HG03558 (cell line): ENCODE results near the gene KIR3DL3.
"Not testable (repeated sequence)": the region's sequence is repeated elsewhere in the genome, so short reads cannot be mapped to it uniquely, and the experiment has no call there.

Source experiments
- ATAC-seq: cut with Tn5 transposase; IDR thresholded peaks from one replicate; pipeline ENCODE4 v1.9.1; 2021; ENCODE audit warnings: moderate number of reproducible peaks; ENCODE audit not compliant: unreplicated experiment; ENCODE audit errors: extremely low read depth

KIR3DL3 gene

DNA sequence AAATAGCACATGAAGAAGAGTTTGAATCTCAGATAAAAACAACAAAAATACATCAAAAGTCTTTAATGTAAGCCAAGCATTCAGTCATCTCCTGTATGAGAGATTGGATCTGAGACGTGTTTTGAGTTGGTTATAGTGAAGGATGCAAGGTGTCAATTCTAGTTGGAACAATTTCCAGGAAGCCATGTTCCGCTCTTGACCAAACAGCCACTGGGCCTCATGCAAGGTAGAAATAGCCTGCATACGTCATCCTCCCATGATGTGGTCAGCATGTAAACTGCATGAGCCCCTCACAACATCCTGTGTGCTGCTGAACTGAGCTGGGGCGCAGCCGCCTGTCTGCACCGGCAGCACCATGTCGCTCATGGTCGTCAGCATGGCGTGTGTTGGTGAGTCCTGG, at the start of gene KIR3DL3:
Gene KIR3DL3 (plus strand): TSS at position 301 of the 400 bp plus-strand sequence. CDS start 55 bp downstream, at position 356.
- no peak for ATAC-seq

DNA sequence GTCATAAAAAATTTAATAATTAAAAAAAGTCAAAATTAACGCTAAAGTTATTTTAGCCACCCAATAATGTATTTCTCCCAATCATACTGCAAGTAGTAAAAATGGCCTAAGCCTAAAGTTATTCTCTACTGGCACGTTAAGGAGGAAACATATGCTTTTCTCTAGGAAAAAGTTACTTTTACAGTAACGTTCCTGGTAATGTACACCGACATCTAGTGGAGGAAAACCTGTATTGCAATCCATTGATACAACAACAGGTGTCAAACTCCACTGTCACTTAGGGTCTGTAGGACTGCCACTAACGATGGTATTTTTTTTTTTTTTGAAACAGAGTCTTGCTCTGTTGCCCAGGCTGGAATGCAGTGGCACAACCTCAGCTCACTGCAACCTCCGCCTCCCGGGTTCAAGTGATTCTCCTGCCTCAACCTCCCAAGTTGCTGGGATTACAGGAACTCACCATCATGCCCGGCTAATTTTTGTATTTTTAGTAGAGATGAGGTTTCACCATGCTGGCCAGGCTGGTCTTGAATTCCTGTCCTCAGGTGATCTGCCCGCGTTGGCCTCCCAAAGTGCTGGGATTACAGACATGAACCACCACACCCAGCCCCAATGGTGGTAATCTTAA, 47.9 kb upstream of the KIR3DL3 start:
- ATAC-seq = not testable (repeated sequence)

DNA sequence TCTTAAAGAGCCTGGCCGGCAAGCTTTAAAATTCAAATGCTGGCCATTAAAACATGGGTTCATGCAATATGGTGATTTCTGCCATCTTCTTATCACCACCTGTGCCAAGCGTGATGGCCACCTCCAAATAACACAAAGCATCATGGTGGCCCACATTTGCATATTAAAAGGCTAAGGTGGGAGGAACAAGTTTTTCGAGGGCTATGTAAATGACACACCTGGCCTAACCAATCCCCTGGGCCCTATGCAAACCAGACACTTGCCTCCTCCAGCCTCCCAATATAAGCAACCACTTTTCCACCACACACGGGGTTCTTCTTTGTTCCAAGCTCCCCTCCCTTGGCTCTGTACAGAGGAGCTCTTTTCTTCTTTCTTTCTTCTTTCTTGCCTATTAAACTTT, 47.0 kb upstream of the KIR3DL3 start:
- no peak for ATAC-seq

DNA sequence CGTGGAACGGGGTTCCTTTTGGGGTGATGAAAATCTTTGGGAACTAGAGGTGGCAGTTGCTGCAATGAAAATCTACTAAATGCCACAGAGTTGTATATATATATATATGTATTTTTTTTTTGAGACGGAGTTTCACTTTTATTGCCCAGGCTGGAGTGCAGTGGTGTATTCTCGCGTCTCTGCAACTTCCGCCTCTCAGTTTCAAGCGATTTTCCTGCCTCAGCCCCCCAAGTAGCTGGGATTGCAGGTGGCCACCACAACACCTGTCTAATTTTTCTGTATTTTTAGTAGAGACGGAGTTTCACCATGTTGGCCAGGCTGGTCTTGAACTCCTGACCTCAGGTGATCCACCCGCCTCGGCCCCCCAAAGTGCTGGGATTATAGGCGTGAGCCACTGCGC, 42.6 kb upstream of the KIR3DL3 start:
- not testable (repeated sequence) for ATAC-seq

DNA sequence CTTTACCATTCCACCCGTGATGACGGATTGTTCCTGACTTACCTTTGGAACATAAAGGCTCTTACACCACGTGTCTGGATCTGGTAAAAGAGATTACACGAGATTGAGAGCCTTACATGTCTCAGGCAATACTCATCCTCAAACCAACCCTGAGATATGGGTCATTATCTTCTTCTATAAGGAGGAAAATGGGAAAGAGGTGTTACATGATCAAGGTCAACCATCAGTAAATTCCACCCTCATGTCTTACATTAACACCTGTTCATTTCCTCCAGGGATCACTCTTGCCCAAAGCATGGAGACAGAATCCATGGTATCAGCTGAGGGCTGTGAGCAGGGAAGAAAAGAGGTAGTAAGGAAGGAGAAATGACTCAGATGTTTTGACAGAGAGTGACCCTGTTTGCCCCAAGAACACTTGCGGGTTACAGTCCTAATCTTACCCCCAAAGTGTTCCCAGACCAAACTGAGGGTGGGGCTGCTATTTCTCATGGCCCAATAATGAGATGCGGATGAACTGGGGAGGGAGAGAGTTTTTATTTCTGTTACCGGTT, 41.9 kb upstream of the KIR3DL3 start:
- no peak for ATAC-seq

DNA sequence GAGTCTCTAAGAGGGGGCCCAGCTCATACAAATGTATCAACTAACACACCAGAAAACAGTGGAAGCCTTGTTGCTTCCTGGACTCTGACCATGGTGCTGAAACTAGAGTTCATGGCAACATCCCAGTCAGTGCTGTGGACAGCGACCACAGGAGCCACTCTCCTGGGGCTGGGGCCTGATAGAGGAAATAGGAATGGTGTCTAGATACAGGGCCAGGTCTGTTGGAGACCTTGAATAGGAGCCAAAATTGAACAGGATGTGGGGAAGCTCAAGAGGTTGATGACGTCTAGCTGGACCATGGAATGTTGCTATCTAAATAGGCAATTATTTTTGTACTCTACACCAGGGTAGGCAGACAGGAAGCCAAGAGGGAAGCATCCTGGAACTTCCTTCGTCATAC, 39.7 kb upstream of the KIR3DL3 start:
- ATAC-seq = no peak

DNA sequence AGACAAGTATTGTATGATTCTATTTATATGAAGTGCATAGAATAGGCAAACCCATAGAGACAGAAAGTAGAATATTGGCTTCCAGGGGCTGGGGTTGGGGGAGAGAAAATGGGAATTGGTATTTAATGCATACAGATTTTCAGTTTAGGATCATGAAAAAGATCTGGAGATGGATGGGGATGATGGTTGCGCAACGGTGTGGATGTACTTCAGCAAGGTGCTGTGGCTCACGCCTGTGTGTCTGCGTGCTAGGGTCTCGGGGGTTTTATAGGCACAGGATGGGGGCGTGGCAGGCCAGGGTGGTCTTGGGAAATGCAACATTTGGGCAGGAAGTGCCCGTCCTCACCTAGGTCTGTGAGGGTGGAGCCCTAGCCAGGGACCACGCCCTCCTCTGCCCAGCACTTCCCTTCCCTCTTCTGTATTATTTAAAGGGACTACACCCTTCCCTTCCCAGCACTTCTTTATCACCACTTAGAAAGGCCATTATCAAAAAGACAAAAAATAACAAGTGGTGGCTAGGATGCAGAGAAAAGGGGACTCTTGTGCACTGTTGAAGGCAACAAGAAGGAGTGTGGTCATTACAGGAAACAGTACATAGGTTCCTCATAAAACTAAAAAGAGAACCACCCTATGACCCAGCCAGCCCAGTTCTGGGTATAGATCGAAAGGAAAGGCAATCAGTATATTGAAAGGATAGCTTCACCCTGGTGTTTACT, 32.5 kb upstream of the KIR3DL3 start:
- no peak for ATAC-seq

DNA sequence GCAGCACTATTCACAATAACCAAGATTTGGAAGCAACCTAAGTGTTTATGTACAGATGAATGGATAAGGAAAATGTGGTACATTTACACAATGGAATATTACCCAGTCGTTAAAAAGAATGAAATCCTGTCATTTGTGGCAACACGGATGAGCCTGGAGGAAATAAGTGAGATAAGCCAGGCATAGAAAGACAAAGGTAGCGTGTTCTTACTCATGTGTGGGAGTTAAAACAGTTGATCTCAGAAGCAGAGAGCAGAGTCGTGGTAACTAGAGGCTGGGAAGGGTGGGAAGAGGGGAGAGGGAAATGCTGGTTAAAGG, 32.0 kb upstream of the KIR3DL3 start:
- ATAC-seq = no peak

DNA sequence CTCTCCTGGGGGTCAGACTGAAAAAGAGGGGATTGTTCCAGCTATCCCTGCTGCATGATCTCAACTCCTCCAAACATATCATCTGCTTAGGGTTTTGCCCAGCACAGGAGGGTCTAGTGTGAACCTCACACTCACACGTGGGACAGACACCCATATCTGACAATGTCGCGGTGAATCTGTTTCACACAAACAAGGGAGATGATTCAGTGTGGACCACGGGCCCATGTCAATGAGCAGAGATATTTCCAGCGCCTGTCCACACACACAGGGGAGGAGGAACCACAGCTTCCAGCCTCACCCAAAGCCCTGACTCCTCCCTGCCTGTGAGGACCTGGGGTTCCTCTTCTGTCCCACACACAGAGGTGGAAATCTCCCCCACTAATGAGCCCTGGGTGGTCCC, 29.6 kb upstream of the KIR3DL3 start:
- no peak for ATAC-seq

DNA sequence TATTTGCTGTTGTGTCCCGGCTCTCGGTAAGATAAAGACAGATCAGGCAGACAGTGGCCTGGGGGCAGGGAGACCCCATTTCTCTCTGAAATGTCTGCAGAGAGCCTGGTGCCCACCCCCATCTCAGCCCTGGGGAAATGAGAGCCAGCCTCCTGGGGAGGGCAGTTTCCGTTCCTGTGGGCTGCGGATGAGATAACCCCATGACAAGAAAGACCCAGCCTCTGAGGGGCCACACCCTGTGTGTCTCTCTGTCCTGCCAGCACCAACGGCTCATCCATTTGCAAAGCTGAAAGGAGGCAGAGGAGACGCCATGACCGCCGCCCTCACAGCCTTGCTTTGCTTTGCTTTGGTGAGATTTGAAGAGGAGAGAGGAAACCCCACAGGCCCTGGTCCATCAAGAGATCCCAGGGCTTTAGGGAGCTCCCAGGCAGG, 28.1 kb upstream of the KIR3DL3 start:
- ATAC-seq = no peak

DNA sequence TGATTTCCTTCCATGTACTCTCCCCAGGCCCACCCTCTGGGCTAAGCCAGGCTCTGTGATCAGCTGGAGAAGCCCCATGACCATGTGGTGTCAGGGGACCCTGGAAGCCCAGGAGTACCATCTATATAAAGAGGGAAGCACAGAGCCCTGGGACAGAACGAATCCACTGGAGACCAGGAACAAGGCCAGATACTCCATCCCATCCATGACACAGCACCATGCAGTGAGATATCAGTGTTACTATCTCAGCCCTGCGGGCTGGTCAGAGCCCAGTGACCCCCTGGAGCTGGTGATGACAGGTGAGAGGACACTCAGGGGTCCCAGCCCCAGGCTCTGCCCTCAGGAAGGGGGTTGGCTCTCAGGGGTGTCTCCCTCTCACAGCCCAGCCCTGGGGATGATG, 27.5 kb upstream of the KIR3DL3 start:
- ATAC-seq = no peak

DNA sequence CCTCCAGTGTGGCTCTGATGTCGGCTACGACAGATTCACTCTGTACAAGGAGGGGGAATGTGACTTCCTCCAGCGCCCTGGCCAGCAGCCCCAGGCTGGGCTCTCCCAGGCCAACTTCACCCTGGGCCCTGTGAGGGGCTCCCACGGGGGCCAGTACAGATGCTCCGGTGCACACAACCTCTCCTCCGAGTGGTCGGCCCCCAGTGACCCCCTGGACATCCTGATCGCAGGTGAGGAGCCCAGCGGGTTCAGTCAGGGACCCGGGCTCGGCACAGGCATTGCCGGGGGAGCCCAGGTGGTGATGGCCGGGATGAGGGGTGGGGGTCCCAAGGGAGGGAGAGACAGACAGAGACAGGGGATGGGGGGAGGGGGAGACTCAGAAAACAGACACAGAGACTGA, 26.5 kb upstream of the KIR3DL3 start:
- ATAC-seq = not testable (repeated sequence)

DNA sequence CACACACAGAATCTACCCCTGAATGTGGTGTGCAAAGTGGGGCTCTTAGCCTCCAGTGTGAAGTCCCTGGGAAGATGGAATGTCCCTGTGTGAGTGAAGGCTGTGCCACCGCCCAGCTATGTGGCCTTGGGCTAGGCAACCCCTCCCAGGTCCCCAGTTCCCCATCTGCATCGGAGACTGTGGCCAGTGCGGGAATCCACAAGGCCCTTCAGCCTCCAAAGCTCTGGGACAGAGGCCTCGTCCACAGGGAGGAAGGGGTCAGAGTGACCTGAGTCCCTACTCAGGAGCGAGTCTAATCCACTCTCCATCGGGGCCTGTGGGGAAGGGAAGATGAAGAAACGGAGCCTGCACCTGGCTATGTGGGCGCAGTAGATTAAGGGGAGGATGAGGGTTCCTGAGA, 19.3 kb upstream of the KIR3DL3 start:
- ATAC-seq = no peak

DNA sequence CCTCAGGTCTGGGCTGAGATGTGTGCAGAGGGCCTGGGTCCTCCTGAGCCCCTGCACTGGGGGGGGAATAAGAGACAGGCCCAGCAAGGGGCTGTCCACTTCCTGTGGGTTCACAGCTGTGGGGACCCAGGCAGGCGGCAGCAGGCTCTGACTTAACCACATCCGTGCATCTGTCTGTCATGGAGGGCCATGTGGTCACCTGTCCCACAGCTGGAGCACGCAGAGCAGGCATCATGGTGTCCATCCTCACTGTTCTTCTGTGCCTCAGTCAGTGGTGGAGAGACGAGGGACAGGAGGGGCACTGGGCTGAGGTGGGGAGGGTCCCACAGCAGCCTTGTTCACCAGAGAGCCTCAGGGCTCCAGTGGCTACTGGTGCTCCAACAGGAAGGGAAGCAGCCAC, 16.3 kb upstream of the KIR3DL3 start:
- ATAC-seq = no peak

DNA sequence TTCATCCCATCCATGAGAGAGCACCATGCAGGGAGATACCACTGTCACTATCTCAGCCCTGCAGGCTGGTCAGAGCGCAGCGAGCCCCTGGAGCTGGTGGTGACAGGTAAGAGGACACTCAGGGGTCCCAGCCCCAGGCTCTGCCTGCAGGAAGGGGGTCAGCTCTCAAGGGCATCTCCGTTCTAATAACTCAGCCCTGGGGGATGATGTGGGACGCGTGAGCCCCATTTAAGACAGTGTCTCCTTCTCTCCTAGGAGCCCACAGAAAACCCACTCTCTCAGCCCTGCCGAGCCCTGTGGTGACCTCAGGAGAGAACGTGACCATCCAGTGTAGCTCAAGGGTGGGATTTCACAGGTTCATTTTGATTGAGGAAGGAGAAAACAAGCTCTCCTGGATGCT, 15.5 kb upstream of the KIR3DL3 start:
- ATAC-seq = no peak

DNA sequence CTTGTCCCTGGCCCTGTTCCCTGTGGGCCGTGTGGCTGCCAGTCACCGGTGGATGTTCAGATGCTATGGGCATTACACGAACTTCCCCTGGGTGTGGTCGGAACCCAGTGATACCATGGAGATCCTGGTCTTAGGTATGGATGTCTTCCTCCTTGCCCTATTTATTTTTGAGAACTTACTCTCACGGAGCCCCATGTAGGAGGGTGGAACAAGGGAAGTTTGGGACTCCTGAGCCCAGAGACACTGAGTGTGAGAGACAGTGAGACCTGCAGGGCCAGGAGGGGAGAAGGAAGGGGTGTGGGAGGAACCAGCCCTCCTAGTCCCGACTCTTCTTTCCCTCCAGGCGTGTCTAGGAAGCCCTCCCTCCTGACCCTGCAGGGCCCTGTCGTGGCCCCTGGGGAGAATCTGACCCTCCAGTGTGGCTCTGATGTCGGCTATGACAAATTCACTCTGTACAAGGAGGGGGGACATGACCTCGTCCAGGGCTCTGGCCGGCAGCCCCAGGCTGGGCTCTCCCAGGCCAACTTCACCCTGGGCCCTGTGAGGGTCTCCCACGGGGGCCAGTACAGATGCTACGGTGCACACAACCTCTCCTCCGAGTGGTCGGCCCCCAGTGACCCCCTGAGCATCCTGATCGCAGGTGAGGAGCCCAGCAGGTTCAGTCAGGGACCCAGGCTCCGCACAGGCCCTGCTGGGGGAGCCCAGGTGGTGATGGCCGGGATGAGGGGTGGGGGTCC, 14.9 kb upstream of the KIR3DL3 start:
- no peak for ATAC-seq

DNA sequence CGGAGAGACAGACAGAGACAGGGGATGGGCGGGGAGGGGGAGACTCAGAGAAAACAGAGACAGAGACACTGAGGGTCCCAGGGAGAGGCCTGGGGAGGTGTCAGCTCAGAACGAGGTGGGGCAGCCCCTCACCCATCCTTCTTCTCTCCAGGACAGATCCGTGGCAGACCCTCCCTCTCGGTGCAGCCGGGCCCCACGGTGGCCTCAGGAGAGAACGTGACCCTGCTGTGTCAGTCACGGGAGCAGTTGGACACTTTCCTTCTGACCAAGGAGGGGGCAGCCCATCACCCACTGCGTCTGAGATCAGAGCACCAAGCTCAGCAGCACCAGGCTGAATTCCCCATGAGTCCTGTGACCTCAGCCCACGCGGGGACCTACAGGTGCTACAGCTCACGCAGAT, 14.3 kb upstream of the KIR3DL3 start:
- not testable (repeated sequence) for ATAC-seq

DNA sequence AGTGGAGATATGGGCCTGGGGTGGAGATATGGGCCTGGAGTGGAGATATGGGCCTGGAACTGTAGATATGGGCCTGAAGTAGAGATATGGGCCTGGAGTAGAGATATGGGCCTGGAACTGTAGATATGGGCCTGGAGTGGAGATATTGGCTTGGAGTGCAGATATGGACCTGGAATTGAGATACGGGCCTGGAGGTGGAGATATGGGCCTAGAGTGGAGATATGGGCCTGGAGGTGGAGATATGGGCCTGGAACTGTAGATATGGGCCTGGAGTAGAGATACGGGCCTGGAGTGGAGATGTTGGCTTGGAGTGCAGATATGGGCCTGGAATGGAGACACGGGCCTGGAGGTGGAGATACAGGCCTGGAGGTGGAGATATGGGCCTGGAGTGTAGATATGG, 402 bp downstream of the KIR3DL3 start:
- ATAC-seq = no peak

DNA sequence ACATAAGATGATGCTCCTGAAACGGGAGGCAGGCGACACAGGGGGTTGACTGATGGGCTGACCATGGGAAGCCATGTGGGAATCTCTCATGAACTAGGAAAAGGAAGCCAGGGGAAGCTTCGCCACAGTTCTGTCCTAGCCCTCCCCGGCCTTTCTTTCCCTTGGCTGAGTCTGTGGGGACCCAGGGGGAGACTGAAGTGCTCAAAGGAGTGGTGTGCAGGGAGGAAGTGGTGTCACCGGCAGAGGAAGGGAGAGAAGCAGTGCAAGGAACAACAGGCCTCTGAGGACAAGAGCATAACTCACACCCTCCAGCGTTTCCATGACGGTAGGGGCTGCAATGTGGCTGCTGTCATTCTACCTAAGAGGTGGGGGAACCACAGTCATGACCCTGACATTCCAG, 1.1 kb downstream of the KIR3DL3 start:
- ATAC-seq = no peak

DNA sequence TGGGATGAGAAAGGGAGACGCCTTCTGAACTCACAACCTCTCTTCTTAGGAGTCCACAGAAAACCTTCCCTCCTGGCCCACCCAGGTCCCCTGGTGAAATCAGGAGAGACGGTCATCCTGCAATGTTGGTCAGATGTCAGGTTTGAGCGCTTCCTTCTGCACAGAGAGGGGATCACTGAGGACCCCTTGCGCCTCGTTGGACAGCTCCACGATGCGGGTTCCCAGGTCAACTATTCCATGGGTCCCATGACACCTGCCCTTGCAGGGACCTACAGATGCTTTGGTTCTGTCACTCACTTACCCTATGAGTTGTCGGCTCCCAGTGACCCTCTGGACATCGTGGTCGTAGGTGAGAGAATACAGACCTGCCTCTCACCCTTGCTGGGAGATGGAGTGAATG, 3.3 kb downstream of the KIR3DL3 start:
- ATAC-seq = no peak

DNA sequence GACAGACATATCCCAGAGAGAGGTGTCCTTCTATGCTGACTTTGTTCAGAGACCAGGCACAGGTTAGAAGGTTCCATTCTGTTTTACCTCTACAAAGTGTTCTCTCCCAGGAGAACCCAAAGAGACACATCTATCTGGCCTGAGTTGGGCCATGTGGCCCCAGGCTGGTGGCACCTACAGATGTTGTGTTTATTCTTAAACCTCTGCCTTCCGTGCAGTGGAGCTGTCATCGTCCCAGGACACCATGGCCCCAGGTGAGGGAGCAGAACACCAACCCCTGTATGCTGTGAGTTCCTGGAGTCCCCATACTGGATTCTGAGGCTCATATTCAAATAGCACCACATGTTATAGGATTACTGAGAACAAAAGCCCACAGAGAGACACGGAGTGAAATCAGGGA, 3.9 kb downstream of the KIR3DL3 start:
- ATAC-seq = no peak
